ENCODE measurements around the gene AKAP7.

- no peak for TF ChIP-seq CTCF (IDR thresholded peaks at IDR 0.05; ENCODE audit: poor library complexity, severe bottlenecking)
- no peak for TF ChIP-seq RAD21 (conservative IDR thresholded peaks at IDR 0.05)
- TF ChIP-seq EP300 (conservative IDR thresholded peaks at IDR 0.05; ENCODE audit: poor library complexity, severe bottlenecking): no peak
- TF ChIP-seq POLR2AphosphoS5 (IDR thresholded peaks at IDR 0.05): no peak
- TF ChIP-seq, protein P1, sequence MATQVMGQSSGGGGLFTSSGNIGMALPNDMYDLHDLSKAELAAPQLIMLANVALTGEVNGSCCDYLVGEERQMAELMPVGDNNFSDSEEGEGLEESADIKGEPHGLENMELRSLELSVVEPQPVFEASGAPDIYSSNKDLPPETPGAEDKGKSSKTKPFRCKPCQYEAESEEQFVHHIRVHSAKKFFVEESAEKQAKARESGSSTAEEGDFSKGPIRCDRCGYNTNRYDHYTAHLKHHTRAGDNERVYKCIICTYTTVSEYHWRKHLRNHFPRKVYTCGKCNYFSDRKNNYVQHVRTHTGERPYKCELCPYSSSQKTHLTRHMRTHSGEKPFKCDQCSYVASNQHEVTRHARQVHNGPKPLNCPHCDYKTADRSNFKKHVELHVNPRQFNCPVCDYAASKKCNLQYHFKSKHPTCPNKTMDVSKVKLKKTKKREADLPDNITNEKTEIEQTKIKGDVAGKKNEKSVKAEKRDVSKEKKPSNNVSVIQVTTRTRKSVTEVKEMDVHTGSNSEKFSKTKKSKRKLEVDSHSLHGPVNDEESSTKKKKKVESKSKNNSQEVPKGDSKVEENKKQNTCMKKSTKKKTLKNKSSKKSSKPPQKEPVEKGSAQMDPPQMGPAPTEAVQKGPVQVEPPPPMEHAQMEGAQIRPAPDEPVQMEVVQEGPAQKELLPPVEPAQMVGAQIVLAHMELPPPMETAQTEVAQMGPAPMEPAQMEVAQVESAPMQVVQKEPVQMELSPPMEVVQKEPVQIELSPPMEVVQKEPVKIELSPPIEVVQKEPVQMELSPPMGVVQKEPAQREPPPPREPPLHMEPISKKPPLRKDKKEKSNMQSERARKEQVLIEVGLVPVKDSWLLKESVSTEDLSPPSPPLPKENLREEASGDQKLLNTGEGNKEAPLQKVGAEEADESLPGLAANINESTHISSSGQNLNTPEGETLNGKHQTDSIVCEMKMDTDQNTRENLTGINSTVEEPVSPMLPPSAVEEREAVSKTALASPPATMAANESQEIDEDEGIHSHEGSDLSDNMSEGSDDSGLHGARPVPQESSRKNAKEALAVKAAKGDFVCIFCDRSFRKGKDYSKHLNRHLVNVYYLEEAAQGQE (IDR thresholded peaks at IDR 0.05; ENCODE audit: borderline replicate concordance): no peak
- TF ChIP-seq EZH2 (IDR thresholded peaks at IDR 0.05; ENCODE audit: borderline replicate concordance, insufficient read depth, low read length, poor library complexity, severe bottlenecking): no peak
- no peak for TF ChIP-seq TAF1 (IDR thresholded peaks at IDR 0.05; ENCODE audit: low read depth)
- no peak for TF ChIP-seq SMC3 (conservative IDR thresholded peaks at IDR 0.05; ENCODE audit: poor library complexity)
- no peak for TF ChIP-seq MXI1 (conservative IDR thresholded peaks at IDR 0.05; ENCODE audit: poor library complexity, severe bottlenecking)
Measured at GRCh38 chr6:131269565-131270391, 134.5 kb downstream of the AKAP7 start.

All from neural cell (in vitro differentiated cells).